Ecto neural progenitor cell (in vitro differentiated cells): ENCODE measurements around the gene DENND2D.
"Not testable (repeated sequence)": the region's sequence is repeated elsewhere in the genome, so short reads cannot be mapped to it uniquely, and the experiment has no call there.

Source experiments
- DNase-seq: peaks from one replicate; pipeline ENCODE4 v3.0.0-alpha.2; 2018; ENCODE audit warnings: low spot score

Gene DENND2D

GRCh38 chr1:111221633-111222291, 21.3 kb upstream of the DENND2D start:
- no peak for DNase-seq

GRCh38 chr1:111221276-111221632, 20.8 kb upstream of the DENND2D start:
- DNase-seq: no peak

- no peak for DNase-seq
Observed at GRCh38 chr1:111220302-111220890, 19.9 kb upstream of the DENND2D start.

GRCh38 chr1:111219557-111220286, 19.3 kb upstream of the DENND2D start:
- no peak for DNase-seq

- DNase-seq: no peak
Observed at GRCh38 chr1:111218701-111219556, 18.5 kb upstream of the DENND2D start.

GRCh38 chr1:111217183-111217910, 16.9 kb upstream of the DENND2D start:
- no peak for DNase-seq

- no peak for DNase-seq
Observed at GRCh38 chr1:111216751-111217150, 16.3 kb upstream of the DENND2D start.

- not testable (repeated sequence) for DNase-seq
Observed at GRCh38 chr1:111215285-111215684, 14.8 kb upstream of the DENND2D start.

GRCh38 chr1:111214884-111215283, 14.4 kb upstream of the DENND2D start:
- DNase-seq: no peak

GRCh38 chr1:111214074-111214801, 13.8 kb upstream of the DENND2D start:
- no peak for DNase-seq

GRCh38 chr1:111213412-111213811, 13.0 kb upstream of the DENND2D start:
- DNase-seq: no peak

- no peak for DNase-seq
Observed at GRCh38 chr1:111212634-111213335, 12.3 kb upstream of the DENND2D start.

- no peak for DNase-seq
Observed at GRCh38 chr1:111211921-111212320, 11.5 kb upstream of the DENND2D start.

GRCh38 chr1:111209622-111210021, 9.2 kb upstream of the DENND2D start:
- no peak for DNase-seq

GRCh38 chr1:111208921-111209320, 8.5 kb upstream of the DENND2D start:
- no peak for DNase-seq

- DNase-seq: no peak
Observed at GRCh38 chr1:111205714-111206050, 5.2 kb upstream of the DENND2D start.

- DNase-seq: no peak
Observed at GRCh38 chr1:111204983-111205713, 4.7 kb upstream of the DENND2D start.

- no peak for DNase-seq
Observed at GRCh38 chr1:111204201-111204982, 3.9 kb upstream of the DENND2D start.

GRCh38 chr1:111203681-111204200, 3.3 kb upstream of the DENND2D start:
- no peak for DNase-seq
